Keratinocyte (primary cell): ENCODE measurements around the gene LY9. TPM values are rescaled to one million over a fixed set of nuclear protein-coding genes. Genes with fewer than 3 reads are reported as not detected.
A peak's percentile ranks its signal among the peaks of the same experiment; 100 is the strongest.

Experiments used
- DNase-seq: peaks from one replicate; pipeline ENCODE4 v3.0.0-alpha.2; 2011; ENCODE audit warnings: low read depth, missing footprints, low spot score
- FAIRE-seq: peaks from 2 replicates; lab custom pipeline; 2011; peaks lifted over from hg19 to GRCh38; lab: Jason Lieb, UNC
- H2AFZ ChIP-seq: 2 replicates; pipeline ENCODE4 v1.6.0; 2012; ENCODE audit warnings: low read length, control low read depth, inconsistent platforms; ENCODE audit not compliant: control insufficient read depth
- H3K27ac ChIP-seq: 2 replicates; pipeline ENCODE4 v1.5.1; 2011; ENCODE audit warnings: low read length; ENCODE audit not compliant: control insufficient read depth, insufficient read depth
- H3K27me3 ChIP-seq: 3 replicates; pipeline ENCODE4 v1.6.0; 2011; ENCODE audit warnings: low read length; ENCODE audit not compliant: control insufficient read depth, insufficient read depth; ENCODE audit errors: extremely low read depth
- H3K36me3 ChIP-seq, 2 experiments: 2 replicates in 1 of 2; 3 replicates in 1 of 2; pipeline ENCODE4 v1.5.1; 2011; ENCODE audit warnings: low read length in 2 of 2, mild to moderate bottlenecking in 1 of 2; ENCODE audit not compliant: control insufficient read depth in 2 of 2, insufficient read depth in 2 of 2; ENCODE audit errors: extremely low read depth in 1 of 2
- H3K4me1 ChIP-seq: 3 replicates; pipeline ENCODE4 v1.5.1; 2011; ENCODE audit warnings: low read length; ENCODE audit not compliant: control insufficient read depth, insufficient read depth; ENCODE audit errors: extremely low read depth
- H3K4me2 ChIP-seq: 3 replicates; pipeline ENCODE4 v1.6.0; 2011; ENCODE audit warnings: low read depth, low read length; ENCODE audit not compliant: control insufficient read depth, insufficient read depth; ENCODE audit errors: extremely low read depth
- H3K4me3 ChIP-seq, 3 experiments: fragments of 200-600 bp in 1 of 3; sonication (generic) in 1 of 3; 2 replicates in 2 of 3; 3 replicates in 1 of 3; pipeline ENCODE4 v1.5.1; 2011 to 2016; ENCODE audit warnings: low read length in 3 of 3, mild to moderate bottlenecking in 3 of 3, control low read depth in 2 of 3, inconsistent platforms in 1 of 3, low read depth in 1 of 3, mixed read lengths in 1 of 3, mixed run types in 1 of 3, moderate library complexity in 1 of 3; ENCODE audit not compliant: control insufficient read depth in 2 of 3, insufficient read depth in 2 of 3; ENCODE audit errors: extremely low read depth in 1 of 3
- H3K79me2 ChIP-seq: 2 replicates; pipeline ENCODE4 v1.6.0; 2012; ENCODE audit warnings: low read length; ENCODE audit not compliant: control insufficient read depth, insufficient read depth
- H3K9ac ChIP-seq: 3 replicates; pipeline ENCODE4 v1.6.0; 2011; ENCODE audit warnings: low read length; ENCODE audit not compliant: control insufficient read depth, insufficient read depth; ENCODE audit errors: extremely low read depth
- H3K9me1 ChIP-seq: 3 replicates; pipeline ENCODE4 v1.6.0; 2011; ENCODE audit warnings: low read length; ENCODE audit not compliant: control insufficient read depth, insufficient read depth; ENCODE audit errors: extremely low read depth
- H3K9me3 ChIP-seq: 2 replicates; pipeline ENCODE4 v1.5.1; 2012; ENCODE audit warnings: low read depth, low read length; ENCODE audit not compliant: control insufficient read depth
- H4K20me1 ChIP-seq: 3 replicates; pipeline ENCODE4 v1.6.0; 2011; ENCODE audit warnings: low read length; ENCODE audit not compliant: control insufficient read depth, insufficient read depth; ENCODE audit errors: extremely low read depth
- EZH2 ChIP-seq: IDR thresholded peaks from one replicate; pipeline ENCODE4 v1.6.1; 2012; ENCODE audit warnings: inconsistent platforms, mild to moderate bottlenecking, low read length, moderate library complexity
- dilution Hi-C: fragments of 300-500 bp; cut with MboI; formaldehyde crosslinking; loops from one replicate; pipeline ENCODE4 v1.7.0; 2020; ENCODE audit warnings: low sequenced_read_pairs; ENCODE audit not compliant: extremely low pct_ligation_motif_present
- polyA plus RNA-seq, 5 experiments: library from polyadenylated mRNA; depleted of rRNA in 3 of 5; stranded (reverse) in 3 of 5; stranded (forward) in 1 of 5; unstranded in 1 of 5; fragments of >200 nt; gene quantifications; 1 replicate in 1 of 5; 2 replicates in 3 of 5; 3 replicates in 1 of 5; pipeline versions ENCODE4 v1.2.1 to v1.2.3, GENCODE V29; 2011 to 2012; ENCODE audit warnings: missing spikeins in 2 of 5, low read depth in 1 of 5, low replicate concordance in 1 of 5
- TF ChIP-seq, protein P1 (sequence below), 3 experiments: IDR thresholded peaks in 1 of 3; conservative IDR thresholded peaks in 1 of 3; optimal IDR thresholded peaks in 1 of 3; 2 replicates in 2 of 3; 3 replicates in 1 of 3; pipeline versions ENCODE3 to v1.5.1; 2011; ENCODE audit warnings: low read length in 3 of 3, mild to moderate bottlenecking in 3 of 3, moderate library complexity in 2 of 3, control low read depth in 1 of 3, inconsistent platforms in 1 of 3; ENCODE audit not compliant: insufficient read depth in 2 of 3; ENCODE audit errors: extremely low read depth in 1 of 3

LY9 gene
- polyA plus RNA-seq, 1 donor (not counting 4 experiments of a cell fraction or from before 2014, with no cell fraction given), result not detected

DNA sequence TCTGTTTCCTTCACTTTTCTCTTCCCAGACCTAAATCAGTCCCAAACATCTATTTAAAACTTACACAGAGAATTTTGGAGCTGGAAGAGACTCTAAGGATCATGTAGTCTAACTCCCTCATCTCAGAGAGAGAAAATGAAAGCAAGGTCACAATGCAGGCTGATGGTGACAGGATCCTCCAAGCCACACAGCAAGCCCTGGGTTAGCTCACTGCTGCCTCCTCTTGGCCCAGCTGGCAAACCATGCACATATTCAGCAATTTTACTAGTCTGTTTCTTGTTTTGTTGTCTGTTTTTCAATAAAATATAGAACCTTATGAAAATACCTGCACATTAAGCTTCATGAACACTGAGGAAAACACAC, 27.7 kb upstream of the LY9 start:
- DNase-seq, result no peak

DNA sequence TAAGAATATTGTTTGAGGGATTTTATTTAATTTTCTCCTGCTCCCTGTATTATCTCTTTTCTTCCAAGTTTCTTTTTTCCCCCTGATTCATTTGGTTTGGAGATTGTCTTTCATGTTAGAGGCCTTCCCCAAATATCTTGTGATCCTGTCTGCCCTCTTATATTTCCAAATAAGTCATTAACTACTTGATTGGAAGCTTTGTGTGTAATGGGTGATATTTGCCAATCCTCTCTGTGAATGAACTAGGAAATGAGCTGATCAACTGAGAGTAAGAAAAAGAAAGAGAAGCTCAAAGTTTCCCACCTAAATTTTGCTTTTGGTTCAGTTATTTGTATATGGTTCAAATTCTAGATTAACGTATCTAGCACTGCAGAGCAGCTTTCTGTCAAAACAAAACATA, 23.6 kb upstream of the LY9 start:
- Histone ChIP-seq H3K27me3 (no peaks in the 10 kb centered on the region), H3K27ac (no peak overlapping the region), H3K4me3 (no peak overlapping the region), H3K9me3 (no peaks in the 10 kb centered on the region), H3K9ac (no peak overlapping the region), H3K9me1 (no peaks in the 10 kb centered on the region), H3K4me2 (no peak overlapping the region), H3K79me2 (no peaks in the 10 kb centered on the region), H3K4me1 (peaks cover 16% of the 10 kb centered on the region), H4K20me1 (no peaks in the 10 kb centered on the region), H3K36me3 (no peaks in the 10 kb centered on the region), H2AFZ (no peak overlapping the region)
- dilution Hi-C loops, result no loop called here
- TF ChIP-seq, protein P1, sequence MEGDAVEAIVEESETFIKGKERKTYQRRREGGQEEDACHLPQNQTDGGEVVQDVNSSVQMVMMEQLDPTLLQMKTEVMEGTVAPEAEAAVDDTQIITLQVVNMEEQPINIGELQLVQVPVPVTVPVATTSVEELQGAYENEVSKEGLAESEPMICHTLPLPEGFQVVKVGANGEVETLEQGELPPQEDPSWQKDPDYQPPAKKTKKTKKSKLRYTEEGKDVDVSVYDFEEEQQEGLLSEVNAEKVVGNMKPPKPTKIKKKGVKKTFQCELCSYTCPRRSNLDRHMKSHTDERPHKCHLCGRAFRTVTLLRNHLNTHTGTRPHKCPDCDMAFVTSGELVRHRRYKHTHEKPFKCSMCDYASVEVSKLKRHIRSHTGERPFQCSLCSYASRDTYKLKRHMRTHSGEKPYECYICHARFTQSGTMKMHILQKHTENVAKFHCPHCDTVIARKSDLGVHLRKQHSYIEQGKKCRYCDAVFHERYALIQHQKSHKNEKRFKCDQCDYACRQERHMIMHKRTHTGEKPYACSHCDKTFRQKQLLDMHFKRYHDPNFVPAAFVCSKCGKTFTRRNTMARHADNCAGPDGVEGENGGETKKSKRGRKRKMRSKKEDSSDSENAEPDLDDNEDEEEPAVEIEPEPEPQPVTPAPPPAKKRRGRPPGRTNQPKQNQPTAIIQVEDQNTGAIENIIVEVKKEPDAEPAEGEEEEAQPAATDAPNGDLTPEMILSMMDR (optimal IDR thresholded peaks at IDR 0.05 in 1 of 3, IDR thresholded peaks at IDR 0.05 in 1 of 3, conservative IDR thresholded peaks at IDR 0.05 in 1 of 3; ENCODE audit: extremely low read depth in 1 of 3, insufficient read depth in 2 of 3, low read length in 3 of 3), result no peak
- no peak for TF ChIP-seq EZH2
- FAIRE-seq (no peak), DNase-seq (no peak)

More for the DNA sequence above, 27.7 kb upstream of the LY9 start:
- Histone ChIP-seq H3K4me2 (peak overlapping the region; percentile 63), H3K27me3 (no peaks in the 10 kb centered on the region), H3K79me2 (no peaks in the 10 kb centered on the region), H2AFZ (peak overlapping the region; percentile 82), H3K9me3 (no peaks in the 10 kb centered on the region), H3K9me1 (no peaks in the 10 kb centered on the region), H3K27ac (peak overlapping the region; percentile 68), H3K4me3 (peak overlapping the region; percentile 5 to 27 (median 13)), H3K9ac (peak overlapping the region; percentile 50), H3K4me1 (peaks cover 18% of the 10 kb centered on the region), H3K36me3 (no peaks in the 10 kb centered on the region), H4K20me1 (no peaks in the 10 kb centered on the region)
- no peak for TF ChIP-seq EZH2
- TF ChIP-seq, protein P1 (optimal IDR thresholded peaks at IDR 0.05 in 1 of 3, IDR thresholded peaks at IDR 0.05 in 1 of 3, conservative IDR thresholded peaks at IDR 0.05 in 1 of 3; ENCODE audit: extremely low read depth in 1 of 3, insufficient read depth in 2 of 3, low read length in 3 of 3), result peak; percentile 91 to 99 (median 92)
- dilution Hi-C loops, result no loop called here
- no peak for FAIRE-seq
